ENCODE measurements around the gene PTDSS2.

The PTDSS2 gene

GRCh38 chr11:533586-534395 is 83.7 kb downstream of the PTDSS2 start:
- DNase-seq = no peak

GRCh38 chr11:534396-535209 is 84.5 kb downstream of the PTDSS2 start:
- no peak for DNase-seq

- DNase-seq = no peak
Observed at GRCh38 chr11:535210-535518, 85.1 kb downstream of the PTDSS2 start.

- peak; percentile 25 for DNase-seq
Observed at GRCh38 chr11:535519-536454, 85.7 kb downstream of the PTDSS2 start, which contains the start of gene HRAS. TSS of gene HRAS (minus strand) at chr11:535576.

- no peak for DNase-seq
Observed at GRCh38 chr11:536841-537621, 87.0 kb downstream of the PTDSS2 start, which contains the start of gene LRRC56. TSS of gene LRRC56 (plus strand) at chr11:537527. CDS start at chr11:540685, 3,158 bp downstream.

- no peak for DNase-seq
Observed at GRCh38 chr11:537622-538430, 87.7 kb downstream of the PTDSS2 start.

- no peak for DNase-seq
Observed at GRCh38 chr11:538431-539051, 88.5 kb downstream of the PTDSS2 start.

- no peak for DNase-seq
Observed at GRCh38 chr11:539971-540481, 89.9 kb downstream of the PTDSS2 start.
